Islet precursor cell (in vitro differentiated cells): Measurements from ENCODE around the gene GCNT2.
"Not testable (repeated sequence)": the region's sequence is repeated elsewhere in the genome, so short reads cannot be mapped to it uniquely, and the experiment has no call there.

ENCODE experiments used
- DNase-seq: peaks from one replicate; pipeline ENCODE4 v3.0.0-alpha.2; 2018

Gene GCNT2

DNA sequence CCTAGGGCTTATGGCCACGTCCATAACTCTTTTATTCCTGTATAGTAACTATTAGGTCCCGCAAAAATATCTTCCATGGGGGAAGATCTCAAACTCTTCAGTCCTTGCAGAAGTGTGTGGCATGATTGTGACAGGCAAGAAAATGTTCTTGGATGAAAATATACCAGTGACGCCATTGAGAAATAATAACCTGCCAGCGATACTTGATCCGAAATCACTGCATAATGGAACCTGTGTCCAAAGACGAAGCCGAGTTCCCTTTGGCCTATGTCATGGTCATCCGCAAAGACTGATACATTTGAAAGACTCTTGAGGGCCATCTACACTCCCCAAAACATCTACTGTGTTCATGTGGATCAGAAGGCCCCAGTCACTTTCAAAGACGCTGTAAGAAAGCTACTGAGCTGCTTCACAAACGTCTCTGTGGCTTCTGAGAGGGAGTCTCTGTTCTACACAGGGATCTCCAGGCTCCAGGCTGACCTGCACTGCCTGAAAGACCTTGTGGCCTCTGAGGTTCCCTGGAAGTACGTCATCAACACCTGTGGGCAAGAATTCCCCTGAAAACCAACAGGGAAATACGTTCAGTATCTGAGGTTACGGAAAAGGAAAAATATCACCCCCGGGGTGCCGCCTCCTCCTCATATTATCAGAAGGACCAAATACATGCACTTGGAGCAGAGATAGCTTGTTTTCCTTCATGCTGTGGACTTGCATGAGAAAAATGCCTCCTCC, 6.9 kb upstream of the GCNT2 start:
- no peak for DNase-seq

DNA sequence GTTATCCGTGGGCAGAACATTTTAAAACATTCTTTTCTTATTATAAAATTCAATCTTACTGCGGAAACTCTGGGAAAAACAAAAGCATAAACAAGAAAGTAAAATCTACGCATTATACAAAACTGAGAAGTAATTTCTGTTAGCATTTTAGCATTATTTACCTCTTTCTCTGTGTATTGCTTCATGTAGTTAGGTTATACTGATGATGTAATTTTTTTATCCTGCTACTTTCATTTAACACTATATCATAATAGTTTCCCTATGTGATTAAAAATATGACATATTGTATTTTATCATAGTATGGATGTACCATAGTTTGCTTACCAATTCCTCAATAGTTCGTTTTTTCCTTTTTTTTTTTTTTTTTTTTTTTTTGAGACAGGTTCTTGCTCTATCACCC, 4.2 kb upstream of the GCNT2 start:
- DNase-seq: no peak

DNA sequence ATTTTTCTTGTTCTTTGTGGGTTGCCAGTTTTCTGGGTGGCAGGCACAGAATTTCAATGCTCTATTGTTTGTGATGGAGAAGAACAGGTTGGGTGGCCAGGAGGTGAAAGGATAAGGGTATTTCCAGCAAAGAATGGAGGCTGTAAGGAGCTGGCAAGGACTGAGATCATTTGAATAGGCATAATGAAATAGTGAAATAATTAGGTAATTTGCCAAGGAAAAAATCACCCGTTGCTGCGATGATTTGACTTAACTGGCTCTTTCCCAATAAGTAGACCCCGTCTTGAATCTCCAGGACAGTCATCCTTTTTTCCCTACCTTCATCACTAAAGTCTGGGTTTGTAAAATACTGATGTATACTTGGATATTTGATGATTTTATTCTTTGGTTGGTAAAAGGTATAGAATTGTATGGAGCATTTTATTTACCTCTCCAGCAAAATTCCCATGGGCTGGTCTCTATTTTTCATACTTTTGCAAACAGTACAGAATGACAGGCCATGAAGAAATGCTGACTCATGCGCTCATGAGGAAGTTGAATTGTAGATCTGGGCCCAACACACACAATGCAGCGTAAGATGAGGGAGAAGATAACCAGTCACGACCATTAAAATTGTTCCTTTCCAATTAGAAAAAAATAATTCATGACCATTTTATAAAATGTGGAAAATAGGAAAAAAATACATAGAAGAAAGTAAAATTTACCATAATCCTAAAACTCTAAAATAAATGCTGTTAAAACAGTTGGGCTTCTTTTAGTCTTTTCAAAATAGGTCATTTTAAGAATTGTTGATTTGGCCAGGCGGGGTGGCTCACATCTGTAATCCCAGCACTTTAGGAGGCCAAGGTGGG, 2.4 kb upstream of the GCNT2 start:
- DNase-seq: no peak

DNA sequence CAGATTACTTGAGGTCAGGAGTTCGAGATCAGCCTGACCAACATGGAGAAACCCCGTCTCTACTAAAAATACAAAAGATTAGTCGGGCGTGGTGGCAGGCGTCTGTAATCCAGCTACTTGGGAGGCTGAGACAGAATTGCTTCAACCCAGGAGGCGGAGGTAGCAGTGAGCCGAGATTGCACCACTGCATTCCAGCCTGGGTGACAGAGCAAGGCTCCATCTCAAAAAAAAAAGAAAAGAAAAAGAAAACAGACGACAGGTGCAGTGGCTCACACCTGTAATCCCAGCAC, 1.8 kb upstream of the GCNT2 start:
- DNase-seq: not testable (repeated sequence)

DNA sequence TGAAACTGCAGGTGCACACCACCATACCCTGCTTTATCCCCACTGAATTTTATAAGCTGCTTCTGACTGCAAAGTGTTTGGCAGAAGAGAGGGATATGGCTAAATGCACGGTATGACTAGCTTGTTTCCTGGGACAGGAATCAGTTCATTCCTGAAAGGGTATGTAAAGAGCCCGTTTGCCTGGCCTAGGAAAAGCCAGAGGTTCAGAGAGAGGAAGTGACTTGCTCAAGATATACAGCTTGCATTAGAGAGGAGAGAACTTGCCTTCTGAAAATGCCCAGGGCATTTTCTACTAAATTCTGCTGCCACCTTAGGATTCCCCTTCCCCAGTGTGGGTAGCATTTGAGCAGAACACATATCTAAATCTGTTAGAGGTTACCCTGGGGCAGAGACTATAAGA, 683 bp upstream of the GCNT2 start:
- peak; percentile 79 for DNase-seq

DNA sequence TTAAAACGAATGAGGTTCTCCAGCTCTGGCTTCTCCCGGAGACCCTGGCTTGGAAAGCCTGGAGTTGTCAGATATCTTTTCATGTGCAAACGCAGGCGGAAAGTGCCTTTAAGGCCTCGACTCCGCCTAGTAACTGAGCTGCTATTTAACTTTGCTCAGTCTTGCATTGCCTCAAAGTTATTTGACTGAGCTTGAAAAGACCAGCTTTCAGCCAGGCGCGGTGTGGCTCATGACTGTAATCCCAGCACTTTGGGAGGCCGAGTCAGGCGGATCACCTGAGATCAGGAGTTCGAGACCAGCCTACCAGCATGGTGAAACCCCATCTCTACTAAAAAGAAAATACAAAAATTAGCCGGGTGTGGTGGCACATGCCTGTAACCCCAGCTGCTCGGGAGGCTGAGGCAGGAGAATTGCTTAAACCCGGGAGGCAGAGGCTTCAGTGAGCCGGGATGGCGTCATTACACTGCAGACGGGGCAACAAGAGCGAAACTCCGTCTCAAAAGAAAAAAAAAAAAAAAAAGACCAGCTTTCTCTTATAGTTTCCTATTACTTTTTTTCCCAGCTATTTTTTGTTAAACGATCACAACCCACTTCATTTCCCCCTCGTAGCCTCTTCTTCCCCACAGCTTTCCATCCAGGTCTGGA, 1.9 kb downstream of the GCNT2 start:
- DNase-seq: peak; percentile 83

DNA sequence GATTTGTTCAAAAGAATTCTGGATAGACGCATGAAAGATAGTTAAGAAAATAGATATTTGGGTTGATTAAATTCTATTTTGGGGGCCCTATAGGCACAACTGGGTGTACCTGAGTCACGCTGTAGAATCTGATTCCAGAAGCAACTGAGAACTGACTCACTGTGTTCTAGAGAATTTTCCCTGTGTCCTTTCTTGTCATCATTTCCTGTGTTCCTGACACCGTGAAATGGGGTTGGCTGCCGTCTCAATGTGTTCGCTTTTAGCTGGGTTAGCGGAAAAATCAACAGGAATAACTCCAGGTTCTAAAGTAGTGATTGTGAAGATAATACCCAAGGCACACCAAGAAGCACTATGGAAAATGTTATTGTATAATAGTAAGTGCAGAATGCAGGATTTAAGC, 5.0 kb downstream of the GCNT2 start:
- DNase-seq: no peak

DNA sequence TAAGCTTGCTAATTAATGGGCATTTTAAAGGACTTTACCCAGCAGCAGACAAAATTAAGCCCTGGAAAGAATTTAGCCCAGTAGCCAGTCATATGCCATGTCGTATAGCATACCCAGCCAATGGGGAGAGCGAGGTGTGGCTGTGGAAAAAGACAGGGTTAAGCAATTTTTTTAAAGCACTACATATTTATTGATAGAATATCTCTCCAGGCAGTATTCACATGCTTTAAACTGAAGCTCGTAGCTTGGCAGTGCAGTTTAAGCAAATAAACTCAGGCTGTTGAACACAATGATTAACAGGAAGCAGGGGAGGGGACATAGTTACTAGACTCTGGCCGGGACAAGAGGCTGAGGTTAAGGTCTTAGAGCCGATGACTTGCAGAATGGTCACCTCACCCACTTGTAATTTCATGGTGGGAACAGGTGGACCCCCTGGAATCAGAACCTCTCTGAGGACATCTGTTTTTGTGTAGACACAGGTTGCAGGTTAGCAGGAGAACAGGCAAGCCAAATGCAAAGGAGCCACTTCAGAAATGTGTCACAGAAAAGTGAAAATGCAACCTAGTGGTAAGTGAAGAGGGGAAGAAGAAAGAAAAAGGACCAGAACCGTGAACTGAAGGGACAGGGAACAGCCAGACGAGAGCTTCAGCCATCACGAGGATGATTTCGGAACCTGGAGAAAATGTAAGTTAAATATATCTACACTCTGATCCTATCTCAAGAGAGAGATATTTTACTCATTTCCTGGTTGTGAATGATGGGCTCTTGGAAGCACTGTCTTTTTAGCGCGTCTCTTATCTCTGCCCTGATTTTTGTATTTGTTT, 7.2 kb downstream of the GCNT2 start:
- DNase-seq: no peak

DNA sequence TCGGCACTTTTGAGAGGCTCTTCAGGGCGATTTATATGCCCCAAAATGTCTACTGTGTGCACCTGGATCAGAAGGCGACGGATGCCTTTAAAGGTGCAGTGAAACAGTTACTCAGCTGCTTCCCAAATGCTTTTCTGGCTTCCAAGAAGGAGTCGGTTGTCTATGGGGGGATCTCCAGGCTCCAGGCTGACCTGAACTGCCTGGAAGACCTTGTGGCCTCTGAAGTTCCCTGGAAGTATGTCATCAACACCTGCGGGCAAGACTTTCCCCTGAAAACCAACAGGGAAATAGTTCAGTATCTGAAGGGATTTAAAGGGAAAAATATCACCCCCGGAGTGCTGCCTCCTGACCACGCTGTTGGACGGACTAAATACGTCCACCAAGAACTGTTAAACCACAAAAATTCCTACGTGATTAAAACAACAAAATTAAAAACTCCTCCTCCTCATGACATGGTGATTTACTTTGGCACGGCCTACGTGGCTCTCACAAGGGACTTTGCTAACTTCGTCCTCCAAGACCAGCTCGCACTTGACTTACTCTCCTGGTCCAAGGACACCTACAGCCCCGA, 8.2 kb downstream of the GCNT2 start:
- no peak for DNase-seq

DNA sequence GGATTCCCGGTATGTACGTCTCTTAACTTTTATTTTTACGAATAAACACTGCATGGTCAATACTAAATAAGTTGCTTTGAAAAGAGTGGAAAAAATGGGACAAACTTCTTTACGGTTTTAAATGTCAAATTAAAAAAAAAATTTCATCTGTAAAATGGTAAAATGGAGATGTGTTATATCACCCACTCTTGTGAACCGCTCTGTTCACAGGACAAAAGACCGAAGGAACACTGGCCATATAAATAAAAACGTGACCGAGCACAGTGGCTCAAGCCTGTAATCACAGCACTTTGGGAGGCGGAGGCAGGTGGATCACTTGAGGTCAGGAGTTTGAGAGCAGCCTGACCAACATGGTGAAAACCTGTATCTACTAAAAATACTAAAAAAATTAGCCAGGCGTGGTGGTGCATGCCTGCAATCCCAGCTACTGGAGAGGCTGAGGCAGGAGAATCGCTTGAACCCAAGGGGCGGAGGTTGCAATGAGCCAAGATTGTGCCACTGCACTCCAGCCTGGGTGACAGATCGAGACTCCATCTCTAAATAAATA, 8.8 kb downstream of the GCNT2 start:
- DNase-seq: not testable (repeated sequence)

DNA sequence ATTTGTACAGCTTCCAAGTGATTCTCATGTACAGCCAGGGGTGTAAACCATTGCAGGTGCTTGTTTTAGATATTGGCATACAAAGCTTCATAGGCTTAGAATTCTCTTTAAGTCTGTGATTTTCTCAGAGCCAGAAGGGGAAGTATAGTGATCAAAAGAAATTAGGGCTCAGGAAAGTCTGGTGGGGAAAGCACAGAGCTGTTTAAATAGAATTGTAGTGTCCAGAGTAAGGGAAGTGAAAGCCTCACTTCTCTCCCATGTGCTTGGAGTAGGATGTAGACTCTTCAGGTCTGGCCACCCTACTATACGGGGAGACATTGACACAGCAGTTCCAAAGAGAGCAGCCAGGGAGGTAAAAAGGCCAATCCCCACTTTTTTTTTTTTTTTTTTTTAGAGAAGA, 10.4 kb downstream of the GCNT2 start:
- no peak for DNase-seq

DNA sequence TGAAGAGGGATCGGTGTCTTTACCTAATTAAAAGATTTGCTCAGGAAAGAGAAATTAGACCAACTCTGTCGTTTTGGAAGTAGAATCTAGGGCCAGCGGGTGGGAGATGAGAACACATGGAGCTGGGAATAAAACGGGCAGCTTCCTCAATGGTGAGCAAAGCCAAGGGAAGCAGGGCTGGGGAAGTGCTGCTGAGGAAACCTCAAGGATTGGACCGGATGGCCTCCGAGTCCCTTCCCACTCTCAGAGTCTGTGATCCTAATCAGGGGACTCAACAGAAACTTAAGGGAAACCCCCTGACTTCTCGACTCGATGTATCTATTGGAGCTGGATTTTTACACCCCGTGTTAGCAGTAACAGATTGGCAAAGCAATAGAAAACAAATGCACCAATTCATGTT, 10.8 kb downstream of the GCNT2 start:
- no peak for DNase-seq

DNA sequence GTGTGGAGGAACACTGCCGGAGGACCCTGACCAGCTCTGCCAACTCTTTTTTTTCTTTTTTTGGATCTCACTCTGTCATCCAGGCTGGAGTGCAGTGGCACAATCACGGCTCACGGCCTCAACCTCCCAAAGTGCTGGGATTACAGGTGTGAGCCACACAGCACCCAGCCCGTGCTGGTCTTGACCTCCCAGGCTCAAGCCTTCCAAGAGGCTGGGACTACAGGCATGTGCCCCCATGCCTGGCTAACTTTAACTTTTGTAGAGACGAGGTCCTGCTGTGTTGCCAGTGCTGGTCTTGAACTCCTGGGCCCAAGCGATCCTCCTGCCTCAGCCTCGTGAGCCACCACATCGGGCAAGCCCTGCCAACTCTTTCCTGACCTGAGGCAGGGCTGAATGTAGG, 11.2 kb downstream of the GCNT2 start:
- no peak for DNase-seq

DNA sequence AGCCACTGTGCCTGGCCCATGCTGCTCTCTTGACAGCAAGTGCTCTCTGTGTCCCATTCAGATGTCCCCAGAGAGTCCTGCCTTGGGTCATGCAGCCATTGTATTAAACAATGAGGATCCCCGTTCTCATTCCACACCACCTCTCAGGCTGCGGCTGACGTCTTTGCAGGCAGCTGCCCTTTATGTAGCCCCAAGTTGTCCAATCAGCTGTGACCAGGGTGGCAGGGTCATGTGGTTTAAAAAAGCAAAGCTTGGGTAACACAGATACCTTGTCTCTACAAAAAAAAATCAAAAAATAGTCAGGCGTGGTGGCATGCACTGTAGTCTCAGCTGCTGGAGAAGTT, 13.2 kb downstream of the GCNT2 start:
- no peak for DNase-seq

DNA sequence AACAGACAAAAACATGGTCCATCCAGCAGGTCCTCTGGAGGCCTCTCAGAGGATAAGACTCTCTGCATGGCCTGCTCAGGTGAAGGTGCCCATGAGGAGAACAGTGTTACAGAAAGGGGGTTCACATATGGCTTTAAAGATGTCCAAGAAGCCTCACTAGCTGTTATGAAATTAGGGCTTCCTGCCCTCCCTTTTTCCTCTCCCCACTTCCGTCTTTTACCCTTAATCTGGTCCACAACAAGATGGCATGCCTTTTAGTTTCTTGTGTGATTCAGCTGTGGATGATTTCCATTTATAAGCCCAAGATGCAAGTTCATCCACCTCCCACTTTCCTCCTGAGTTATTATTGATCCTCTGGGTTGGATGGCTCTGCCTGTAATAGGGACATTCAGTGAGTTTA, 14.0 kb downstream of the GCNT2 start:
- no peak for DNase-seq

DNA sequence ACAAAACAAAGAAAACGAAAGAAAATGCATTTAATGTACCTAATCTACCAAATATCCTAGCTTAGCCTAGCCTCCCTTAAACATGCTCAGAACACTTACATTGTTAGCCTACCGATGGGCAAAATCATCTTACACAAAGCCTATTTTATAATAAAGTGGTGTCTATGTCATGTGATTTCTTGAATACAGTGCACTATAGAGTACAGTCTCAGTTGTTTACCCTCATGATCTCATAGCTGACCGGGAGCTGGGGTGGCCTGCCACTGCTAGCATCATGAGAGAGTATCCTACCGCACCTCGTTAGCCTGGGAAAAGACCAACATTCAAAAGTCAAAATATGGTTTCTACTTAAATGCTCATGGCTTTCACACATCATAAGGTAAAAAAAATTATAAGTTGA, 16.6 kb downstream of the GCNT2 start:
- DNase-seq: no peak

DNA sequence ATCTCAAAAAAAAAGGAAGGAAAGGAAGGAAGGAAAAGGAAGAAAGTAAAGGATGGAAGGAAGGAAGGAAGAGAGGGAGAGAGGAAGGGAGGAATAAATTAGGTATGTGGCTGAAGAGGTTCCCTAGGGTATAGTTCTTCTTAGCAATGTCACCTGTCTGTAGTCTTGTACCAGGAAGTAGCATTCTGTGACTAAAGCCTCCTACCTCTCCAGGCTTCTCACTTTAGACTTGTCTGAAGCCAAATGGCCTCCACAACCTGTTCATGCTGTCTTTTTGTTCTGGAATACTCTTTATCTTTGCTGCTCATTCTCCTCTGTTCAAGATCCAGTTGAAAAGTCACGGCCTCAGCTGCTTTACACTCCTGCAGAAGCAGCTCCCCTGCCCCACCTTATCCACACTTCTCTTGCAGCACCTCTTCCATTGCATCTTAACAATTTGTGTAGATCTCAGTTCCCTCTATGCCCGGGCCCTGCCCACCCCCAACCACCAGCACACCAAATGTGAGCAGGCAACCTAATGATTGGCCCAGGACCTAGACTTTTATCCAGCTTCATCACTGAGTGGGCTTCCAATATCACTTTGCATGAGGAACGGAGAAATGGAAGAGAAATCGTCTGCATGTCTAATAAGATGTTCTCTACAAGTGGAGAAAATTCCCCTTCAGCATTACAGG, 19.1 kb downstream of the GCNT2 start:
- no peak for DNase-seq

DNA sequence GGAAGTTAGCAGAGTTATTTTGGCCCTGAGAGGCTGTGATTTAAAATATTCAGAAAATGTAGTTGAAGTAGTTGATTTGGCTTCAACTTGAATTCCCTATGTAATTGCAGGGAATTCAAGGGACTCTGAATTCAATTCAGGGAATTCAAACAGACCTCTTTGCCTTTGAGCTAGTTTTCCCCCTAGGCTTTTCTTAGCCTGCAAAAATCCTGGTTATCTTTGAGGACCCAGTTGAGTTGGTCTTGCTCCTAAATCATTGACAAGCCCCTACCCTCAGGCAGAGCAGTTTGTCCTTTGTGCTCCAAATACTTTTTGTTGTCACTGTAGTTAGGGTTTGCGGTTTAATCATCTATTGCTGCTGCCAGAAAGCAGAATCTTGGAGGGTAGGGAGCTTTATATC, 20.4 kb downstream of the GCNT2 start:
- DNase-seq: no peak

DNA sequence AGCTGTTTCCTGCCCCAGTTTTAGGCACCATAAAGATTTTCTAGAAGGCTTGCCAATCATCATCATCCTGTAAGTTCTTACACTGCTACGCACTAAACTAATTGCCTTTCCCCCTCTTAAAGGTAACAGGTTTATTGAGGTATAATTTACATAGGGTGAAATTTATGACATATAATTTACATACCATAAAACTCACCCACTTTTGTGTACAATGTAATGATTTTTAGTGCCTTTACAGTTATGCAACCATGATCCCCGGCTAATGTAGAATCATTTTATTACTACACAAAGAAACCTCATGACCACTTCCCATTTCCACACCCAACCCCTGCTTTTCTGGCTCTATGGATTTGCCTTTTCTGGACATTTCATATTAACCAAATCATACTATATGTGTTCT, 21.1 kb downstream of the GCNT2 start:
- DNase-seq: no peak

DNA sequence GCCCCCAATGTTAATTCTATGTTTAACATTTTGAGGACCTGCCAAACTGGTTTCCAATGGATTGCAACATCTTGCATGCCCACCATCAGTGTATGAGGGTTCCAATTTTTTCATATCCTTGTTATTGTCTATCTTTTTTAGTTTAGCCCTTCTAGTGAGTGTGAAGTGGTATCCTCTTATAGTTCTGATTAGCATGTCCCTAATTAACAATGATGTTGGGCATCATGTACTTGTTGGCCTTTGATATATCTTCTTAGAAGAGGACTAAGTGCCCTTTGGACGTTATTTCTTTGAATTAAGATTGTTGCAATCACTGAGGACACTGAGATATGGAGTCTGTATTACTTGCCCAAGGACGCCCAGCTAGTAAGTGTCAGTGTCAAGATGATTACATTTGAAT, 22.3 kb downstream of the GCNT2 start:
- no peak for DNase-seq

DNA sequence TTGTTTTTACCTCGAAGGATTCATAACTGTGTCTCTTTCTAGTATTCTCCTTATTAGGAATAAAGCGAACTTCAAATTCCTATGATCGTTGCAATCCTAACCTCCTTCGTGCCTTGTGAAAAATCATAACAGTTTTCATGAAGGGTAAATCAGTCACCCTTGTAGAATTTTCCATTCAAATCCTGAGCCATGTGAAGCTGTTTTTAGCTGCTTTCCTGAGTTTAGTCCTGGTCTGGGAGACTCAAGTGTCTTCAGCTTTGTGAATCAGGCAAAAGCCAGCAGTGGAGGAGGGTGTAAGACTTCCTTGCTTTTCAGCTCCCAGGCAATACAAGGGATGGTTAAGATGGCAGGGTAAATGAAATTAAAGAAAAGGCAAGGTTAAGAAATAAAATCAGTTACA, 24.3 kb downstream of the GCNT2 start:
- DNase-seq: no peak

DNA sequence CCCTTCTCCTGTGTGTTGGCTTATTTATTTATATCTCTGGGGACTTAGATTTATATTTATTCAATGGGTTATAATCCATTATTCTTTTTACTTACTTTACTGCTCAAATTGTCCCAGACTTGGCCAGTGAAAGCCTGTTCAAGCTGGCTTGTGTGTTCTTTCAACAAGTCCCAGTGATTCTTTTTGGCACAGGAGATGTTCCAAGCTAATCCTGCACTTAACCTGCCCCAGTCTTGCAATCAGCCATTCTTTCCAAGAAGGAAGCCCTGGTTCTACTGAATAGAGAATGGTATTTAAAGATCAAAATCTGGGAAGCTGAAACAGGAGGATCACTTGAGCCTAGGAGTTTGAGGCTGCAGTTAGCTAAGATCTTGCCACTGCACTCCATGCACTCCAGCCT, 26.7 kb downstream of the GCNT2 start:
- no peak for DNase-seq
